HEK293 (cell line): ENCODE data around the gene PINLYP.

Experiments used
- CTCF ChIA-PET: fragments of 350-600 bp; formaldehyde crosslinking; extraction: SDS; loops from one replicate; lab custom pipeline; 2021; ENCODE audit warnings: antibody characterized with exemption; lab: Yijun Ruan, JAX
- POLR2A ChIA-PET: fragments of 300-600 bp; formaldehyde crosslinking; extraction: SDS; loops from one replicate; lab custom pipeline; 2020; ENCODE audit warnings: antibody characterized with exemption, inconsistent platforms; lab: Yijun Ruan, JAX
- H3K27ac ChIP-seq: fragments of 200-500 bp; sonication (Bioruptor generic); 2 replicates; pipeline ENCODE4 v1.5.1; 2014; ENCODE audit warnings: low read depth, low read length, control low read depth, inconsistent platforms; ENCODE audit errors: extremely low read depth
- H3K36me3 ChIP-seq, 2 experiments: fragments of 200-500 bp in 1 of 2; sonication (Bioruptor generic) in 1 of 2; 1 replicate in 1 of 2; 2 replicates in 1 of 2; pipeline ENCODE4 v1.5.1; 2014 to 2017; ENCODE audit warnings: inconsistent platforms in 2 of 2, low read length in 2 of 2; ENCODE audit not compliant: control insufficient read depth in 2 of 2, insufficient read depth in 1 of 2
- H3K4me1 ChIP-seq: fragments of 200-500 bp; sonication (Bioruptor generic); 2 replicates; pipeline ENCODE4 v1.5.1; 2014; ENCODE audit warnings: mild to moderate bottlenecking, low read length, inconsistent platforms; ENCODE audit not compliant: control insufficient read depth, insufficient read depth
- H3K4me3 ChIP-seq: 2 replicates; pipeline ENCODE4 v1.5.1; 2011; ENCODE audit warnings: low read depth, mild to moderate bottlenecking, control low read depth, low read length, moderate library complexity
- H3K9me3 ChIP-seq: fragments of 200-500 bp; sonication (Bioruptor generic); 2 replicates; pipeline ENCODE4 v1.5.1; 2014; ENCODE audit warnings: low read depth, low read length, inconsistent platforms; ENCODE audit not compliant: control insufficient read depth, insufficient read depth
- KLF1 ChIP-seq: fragments of 450-650 bp; formaldehyde crosslinking; IDR thresholded peaks from 2 replicates; pipeline ENCODE4 v1.5.1; 2016; ENCODE audit warnings: missing biosample characterization, missing genetic modification characterization
- ZNF114 ChIP-seq: fragments of 450-650 bp; formaldehyde crosslinking; IDR thresholded peaks from 2 replicates; pipeline ENCODE4 v1.5.0; 2017; ENCODE audit warnings: missing biosample characterization, missing genetic modification characterization
- ZNF132 ChIP-seq: fragments of 450-650 bp; formaldehyde crosslinking; IDR thresholded peaks from 2 replicates; pipeline ENCODE4 v1.5.1; 2017; ENCODE audit warnings: missing biosample characterization, missing genetic modification characterization, borderline replicate concordance
- ZNF19 ChIP-seq: fragments of 450-650 bp; formaldehyde crosslinking; IDR thresholded peaks from 2 replicates; pipeline ENCODE4; 2016; ENCODE audit warnings: missing biosample characterization, missing genetic modification characterization, low read depth
- ZNF202 ChIP-seq: fragments of 450-650 bp; formaldehyde crosslinking; IDR thresholded peaks from 2 replicates; pipeline ENCODE4 v1.5.1; 2016; ENCODE audit warnings: missing biosample characterization, missing genetic modification characterization, borderline replicate concordance
- ZNF24 ChIP-seq: fragments of 450-650 bp; formaldehyde crosslinking; IDR thresholded peaks from 2 replicates; pipeline ENCODE4 v1.5.1; 2016; ENCODE audit warnings: missing biosample characterization, missing genetic modification characterization
- ZNF664 ChIP-seq: fragments of 450-650 bp; formaldehyde crosslinking; IDR thresholded peaks from 2 replicates; pipeline ENCODE4 v1.5.1; 2016; ENCODE audit warnings: missing biosample characterization, missing genetic modification characterization
- ZNF768 ChIP-seq: fragments of 450-650 bp; formaldehyde crosslinking; IDR thresholded peaks from 2 replicates; pipeline ENCODE4 v1.5.1; 2018; ENCODE audit warnings: missing biosample characterization, mild to moderate bottlenecking, missing genetic modification characterization
- ZNF837 ChIP-seq: fragments of 450-650 bp; formaldehyde crosslinking; IDR thresholded peaks from 2 replicates; pipeline ENCODE4 v1.5.1; 2016; ENCODE audit warnings: missing biosample characterization, missing genetic modification characterization
- ZNF843 ChIP-seq: fragments of 450-650 bp; formaldehyde crosslinking; IDR thresholded peaks from 2 replicates; pipeline ENCODE4 v1.5.1; 2016; ENCODE audit warnings: missing biosample characterization, missing genetic modification characterization
- TF ChIP-seq, protein P1 (sequence below): fragments of 450-650 bp; formaldehyde crosslinking; IDR thresholded peaks from 2 replicates; pipeline ENCODE4 v1.5.1; 2016; ENCODE audit warnings: missing biosample characterization, missing genetic modification characterization
- TF ChIP-seq, protein P2 (sequence below): fragments of 450-650 bp; formaldehyde crosslinking; IDR thresholded peaks from 2 replicates; pipeline ENCODE4 v1.5.0; 2017; ENCODE audit warnings: missing biosample characterization, missing genetic modification characterization, borderline replicate concordance
- TF ChIP-seq, protein P3 (sequence below): fragments of 450-650 bp; formaldehyde crosslinking; IDR thresholded peaks from 2 replicates; pipeline ENCODE4 v1.5.1; 2017; ENCODE audit warnings: missing biosample characterization, missing genetic modification characterization
- TF ChIP-seq, protein P4 (sequence below): fragments of 450-650 bp; formaldehyde crosslinking; optimal IDR thresholded peaks from 2 replicates; pipeline ENCODE3; 2016; ENCODE audit warnings: missing biosample characterization, mild to moderate bottlenecking, missing genetic modification characterization
- TF ChIP-seq, protein P5 (sequence below): fragments of 450-650 bp; formaldehyde crosslinking; IDR thresholded peaks from 2 replicates; pipeline ENCODE4 v1.5.1; 2016; ENCODE audit warnings: missing biosample characterization, missing genetic modification characterization
- TF ChIP-seq, protein P6 (sequence below): sonication (generic); formaldehyde crosslinking; IDR thresholded peaks from 2 replicates; pipeline ENCODE4 v1.8.1; 2022; ENCODE audit warnings: mild to moderate bottlenecking, moderate library complexity, missing genetic modification reagents
- TF ChIP-seq, protein P7 (sequence below): fragments of 450-650 bp; formaldehyde crosslinking; IDR thresholded peaks from 2 replicates; pipeline ENCODE4 v1.5.1; 2016; ENCODE audit warnings: missing biosample characterization, missing genetic modification characterization

PINLYP gene

DNA sequence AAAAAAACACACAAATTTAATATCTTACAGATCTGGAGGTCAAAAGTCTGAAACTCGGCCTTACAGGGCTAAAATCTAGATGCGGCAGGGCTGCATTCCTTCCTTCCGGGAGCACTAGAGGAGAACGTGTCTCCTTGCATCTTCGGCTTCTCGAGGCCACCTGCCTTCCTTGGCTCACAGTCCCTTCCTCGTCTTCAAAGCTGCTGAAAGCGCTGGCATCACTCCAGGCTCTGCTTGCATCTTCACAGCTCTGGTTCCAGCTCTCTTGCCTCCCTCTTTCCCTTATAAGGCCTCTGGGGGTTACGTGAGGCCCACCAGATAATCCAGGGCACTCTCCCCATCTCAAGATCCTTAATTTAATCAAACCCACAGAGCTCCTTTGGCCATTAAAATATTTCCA is 10.8 kb upstream of the PINLYP start:
- TF ChIP-seq, protein P1, sequence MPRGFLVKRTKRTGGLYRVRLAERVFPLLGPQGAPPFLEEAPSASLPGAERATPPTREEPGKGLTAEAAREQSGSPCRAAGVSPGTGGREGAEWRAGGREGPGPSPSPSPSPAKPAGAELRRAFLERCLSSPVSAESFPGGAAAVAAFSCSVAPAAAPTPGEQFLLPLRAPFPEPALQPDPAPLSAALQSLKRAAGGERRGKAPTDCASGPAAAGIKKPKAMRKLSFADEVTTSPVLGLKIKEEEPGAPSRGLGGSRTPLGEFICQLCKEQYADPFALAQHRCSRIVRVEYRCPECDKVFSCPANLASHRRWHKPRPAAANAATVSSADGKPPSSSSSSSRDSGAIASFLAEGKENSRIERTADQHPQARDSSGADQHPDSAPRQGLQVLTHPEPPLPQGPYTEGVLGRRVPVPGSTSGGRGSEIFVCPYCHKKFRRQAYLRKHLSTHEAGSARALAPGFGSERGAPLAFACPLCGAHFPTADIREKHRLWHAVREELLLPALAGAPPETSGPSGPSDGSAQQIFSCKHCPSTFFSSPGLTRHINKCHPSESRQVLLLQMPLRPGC (tag by site-specific recombination), result no peak
- TF ChIP-seq, protein P2, sequence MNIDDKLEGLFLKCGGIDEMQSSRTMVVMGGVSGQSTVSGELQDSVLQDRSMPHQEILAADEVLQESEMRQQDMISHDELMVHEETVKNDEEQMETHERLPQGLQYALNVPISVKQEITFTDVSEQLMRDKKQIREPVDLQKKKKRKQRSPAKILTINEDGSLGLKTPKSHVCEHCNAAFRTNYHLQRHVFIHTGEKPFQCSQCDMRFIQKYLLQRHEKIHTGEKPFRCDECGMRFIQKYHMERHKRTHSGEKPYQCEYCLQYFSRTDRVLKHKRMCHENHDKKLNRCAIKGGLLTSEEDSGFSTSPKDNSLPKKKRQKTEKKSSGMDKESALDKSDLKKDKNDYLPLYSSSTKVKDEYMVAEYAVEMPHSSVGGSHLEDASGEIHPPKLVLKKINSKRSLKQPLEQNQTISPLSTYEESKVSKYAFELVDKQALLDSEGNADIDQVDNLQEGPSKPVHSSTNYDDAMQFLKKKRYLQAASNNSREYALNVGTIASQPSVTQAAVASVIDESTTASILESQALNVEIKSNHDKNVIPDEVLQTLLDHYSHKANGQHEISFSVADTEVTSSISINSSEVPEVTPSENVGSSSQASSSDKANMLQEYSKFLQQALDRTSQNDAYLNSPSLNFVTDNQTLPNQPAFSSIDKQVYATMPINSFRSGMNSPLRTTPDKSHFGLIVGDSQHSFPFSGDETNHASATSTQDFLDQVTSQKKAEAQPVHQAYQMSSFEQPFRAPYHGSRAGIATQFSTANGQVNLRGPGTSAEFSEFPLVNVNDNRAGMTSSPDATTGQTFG (tag by site-specific recombination), result no peak
- TF ChIP-seq KLF1 (tag by site-specific recombination), result no peak
- no peak for TF ChIP-seq ZNF202 (tag by site-specific recombination)
- H3K4me1 ChIP-seq, result peaks cover 2% of the 10 kb centered on the region; the same call in 1 of the 2 replicates
- no peak overlapping the region for H3K27ac ChIP-seq
- H3K9me3 ChIP-seq, result no peaks in the 10 kb centered on the region; the same call in 1 of the 2 replicates
- POLR2A ChIA-PET, result interaction anchor here (0.6 to 3.2 kb wide), 2 partner anchors 31 to 596 kb away, joined by 3 to 10 read pairs; partner anchors contain the start of genes IRGQ and ZNF576
- H3K36me3 ChIP-seq, result peaks cover 42 to 83% of the 10 kb centered on the region in 2 experiments
- CTCF ChIA-PET, result interaction anchor here (0.6 to 12.5 kb wide), 5 partner anchors 9 to 118 kb away, joined by 3 to 167 read pairs (median 9); partner anchors contain the start of genes IRGQ and ZNF576
- H3K4me3 ChIP-seq, result no peak overlapping the region

DNA sequence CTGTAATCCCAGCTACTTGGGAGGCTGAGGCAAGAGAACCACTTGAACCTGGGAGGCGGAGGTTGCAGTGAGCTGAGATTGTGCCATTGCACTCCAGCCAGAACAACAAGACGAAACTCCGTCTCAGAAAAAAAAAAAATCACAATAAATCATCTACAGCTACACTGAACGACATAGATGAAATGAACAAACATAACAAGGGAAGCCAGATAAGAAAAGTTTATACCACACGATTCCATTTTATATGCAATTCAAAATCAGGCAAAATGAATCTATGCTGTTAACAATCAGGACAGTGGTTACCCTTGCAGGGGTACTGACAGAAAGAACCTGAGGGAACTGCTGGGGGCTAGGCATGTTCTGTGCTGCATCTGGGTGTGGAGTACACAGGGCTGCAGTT is 5.9 kb upstream of the PINLYP start:
- POLR2A ChIA-PET, result interaction anchor here (0.7 to 1.6 kb wide), 3 partner anchors 14 to 1707 kb away, joined by 3 to 4 read pairs (median 4); no protein-coding TSS in a partner anchor
- TF ChIP-seq ZNF768 (tag by site-specific recombination), result no peak
- TF ChIP-seq, protein P3, sequence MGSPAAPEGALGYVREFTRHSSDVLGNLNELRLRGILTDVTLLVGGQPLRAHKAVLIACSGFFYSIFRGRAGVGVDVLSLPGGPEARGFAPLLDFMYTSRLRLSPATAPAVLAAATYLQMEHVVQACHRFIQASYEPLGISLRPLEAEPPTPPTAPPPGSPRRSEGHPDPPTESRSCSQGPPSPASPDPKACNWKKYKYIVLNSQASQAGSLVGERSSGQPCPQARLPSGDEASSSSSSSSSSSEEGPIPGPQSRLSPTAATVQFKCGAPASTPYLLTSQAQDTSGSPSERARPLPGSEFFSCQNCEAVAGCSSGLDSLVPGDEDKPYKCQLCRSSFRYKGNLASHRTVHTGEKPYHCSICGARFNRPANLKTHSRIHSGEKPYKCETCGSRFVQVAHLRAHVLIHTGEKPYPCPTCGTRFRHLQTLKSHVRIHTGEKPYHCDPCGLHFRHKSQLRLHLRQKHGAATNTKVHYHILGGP, result no peak
- TF ChIP-seq, protein P4, sequence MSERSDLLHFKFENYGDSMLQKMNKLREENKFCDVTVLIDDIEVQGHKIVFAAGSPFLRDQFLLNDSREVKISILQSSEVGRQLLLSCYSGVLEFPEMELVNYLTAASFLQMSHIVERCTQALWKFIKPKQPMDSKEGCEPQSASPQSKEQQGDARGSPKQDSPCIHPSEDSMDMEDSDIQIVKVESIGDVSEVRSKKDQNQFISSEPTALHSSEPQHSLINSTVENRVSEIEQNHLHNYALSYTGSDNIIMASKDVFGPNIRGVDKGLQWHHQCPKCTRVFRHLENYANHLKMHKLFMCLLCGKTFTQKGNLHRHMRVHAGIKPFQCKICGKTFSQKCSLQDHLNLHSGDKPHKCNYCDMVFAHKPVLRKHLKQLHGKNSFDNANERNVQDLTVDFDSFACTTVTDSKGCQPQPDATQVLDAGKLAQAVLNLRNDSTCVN (tag by site-specific recombination), result peak; percentile 13
- TF ChIP-seq, protein P5, sequence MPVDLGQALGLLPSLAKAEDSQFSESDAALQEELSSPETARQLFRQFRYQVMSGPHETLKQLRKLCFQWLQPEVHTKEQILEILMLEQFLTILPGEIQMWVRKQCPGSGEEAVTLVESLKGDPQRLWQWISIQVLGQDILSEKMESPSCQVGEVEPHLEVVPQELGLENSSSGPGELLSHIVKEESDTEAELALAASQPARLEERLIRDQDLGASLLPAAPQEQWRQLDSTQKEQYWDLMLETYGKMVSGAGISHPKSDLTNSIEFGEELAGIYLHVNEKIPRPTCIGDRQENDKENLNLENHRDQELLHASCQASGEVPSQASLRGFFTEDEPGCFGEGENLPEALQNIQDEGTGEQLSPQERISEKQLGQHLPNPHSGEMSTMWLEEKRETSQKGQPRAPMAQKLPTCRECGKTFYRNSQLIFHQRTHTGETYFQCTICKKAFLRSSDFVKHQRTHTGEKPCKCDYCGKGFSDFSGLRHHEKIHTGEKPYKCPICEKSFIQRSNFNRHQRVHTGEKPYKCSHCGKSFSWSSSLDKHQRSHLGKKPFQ (tag by site-specific recombination), result no peak
- no peak overlapping the region for H3K4me3 ChIP-seq
- CTCF ChIA-PET, result interaction anchor here (0.6 to 12.5 kb wide), 4 partner anchors 8 to 198 kb away, joined by 3 to 167 read pairs (median 4); no protein-coding TSS in a partner anchor
- H3K9me3 ChIP-seq, result no peaks in the 10 kb centered on the region; the same call in 1 of the 2 replicates
- peaks cover 33% of the 10 kb centered on the region for H3K4me1 ChIP-seq
- H3K27ac ChIP-seq, result no peak overlapping the region
- H3K36me3 ChIP-seq, result peaks cover 28 to 78% of the 10 kb centered on the region in 2 experiments

DNA sequence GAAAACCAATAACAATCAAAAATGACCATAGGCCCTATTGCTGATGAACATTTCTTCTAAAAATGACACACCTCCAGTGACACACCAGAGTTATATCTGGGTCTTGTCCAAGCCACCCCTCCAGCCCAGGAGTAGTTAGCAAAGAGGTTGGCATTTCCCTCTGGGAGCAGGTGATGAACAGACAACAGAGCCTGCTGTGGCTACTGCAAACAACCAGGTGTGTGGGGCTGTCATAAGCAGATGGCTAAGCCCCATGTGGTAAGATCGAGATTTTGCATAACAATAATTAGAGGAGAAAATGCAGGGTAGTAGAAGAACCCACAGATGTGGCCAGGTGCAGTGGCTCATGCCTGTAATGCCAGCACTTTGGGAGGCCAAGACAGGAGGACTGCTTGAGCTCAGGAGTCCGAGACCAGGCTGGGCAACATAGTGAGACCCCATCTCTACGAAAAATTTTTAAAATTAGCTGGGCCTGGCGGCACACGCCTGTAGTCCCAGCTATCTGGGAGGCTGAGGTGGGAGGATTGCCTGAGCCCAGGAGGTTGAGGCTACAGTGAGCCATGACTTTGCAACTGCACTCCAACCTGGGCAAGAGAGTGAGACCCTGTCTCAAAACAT is 5.3 kb upstream of the PINLYP start:
- CTCF ChIA-PET, result interaction anchor here (0.6 to 12.5 kb wide), 5 partner anchors 8 to 197 kb away, joined by 3 to 167 read pairs (median 4); no protein-coding TSS in a partner anchor
- H3K27ac ChIP-seq, result no peak overlapping the region
- H3K4me3 ChIP-seq, result no peak overlapping the region
- POLR2A ChIA-PET, result interaction anchor here (1.4 to 2.4 kb wide), 3 partner anchors 15 to 98 kb away, joined by 4 to 17 read pairs (median 6); partner anchors contain the start of genes IRGQ and ZNF576
- no peaks in the 10 kb centered on the region; the same call in 1 of the 2 replicates for H3K9me3 ChIP-seq
- peaks cover 25 to 74% of the 10 kb centered on the region in 2 experiments for H3K36me3 ChIP-seq
- peaks cover 37% of the 10 kb centered on the region for H3K4me1 ChIP-seq
- no peak for TF ChIP-seq ZNF24
- no peak for TF ChIP-seq ZNF19 (tag by site-specific recombination)
- TF ChIP-seq, protein P6, sequence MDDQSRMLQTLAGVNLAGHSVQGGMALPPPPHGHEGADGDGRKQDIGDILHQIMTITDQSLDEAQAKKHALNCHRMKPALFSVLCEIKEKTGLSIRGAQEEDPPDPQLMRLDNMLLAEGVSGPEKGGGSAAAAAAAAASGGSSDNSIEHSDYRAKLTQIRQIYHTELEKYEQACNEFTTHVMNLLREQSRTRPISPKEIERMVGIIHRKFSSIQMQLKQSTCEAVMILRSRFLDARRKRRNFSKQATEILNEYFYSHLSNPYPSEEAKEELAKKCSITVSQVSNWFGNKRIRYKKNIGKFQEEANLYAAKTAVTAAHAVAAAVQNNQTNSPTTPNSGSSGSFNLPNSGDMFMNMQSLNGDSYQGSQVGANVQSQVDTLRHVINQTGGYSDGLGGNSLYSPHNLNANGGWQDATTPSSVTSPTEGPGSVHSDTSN (CRISPR knock-in tag), result no peak
- no peak for TF ChIP-seq ZNF132 (tag by site-specific recombination)
- TF ChIP-seq ZNF837, result no peak
- TF ChIP-seq ZNF843 (tag by site-specific recombination), result no peak
- TF ChIP-seq ZNF114 (tag by site-specific recombination), result no peak
- no peak for TF ChIP-seq ZNF664
- TF ChIP-seq, protein P7, sequence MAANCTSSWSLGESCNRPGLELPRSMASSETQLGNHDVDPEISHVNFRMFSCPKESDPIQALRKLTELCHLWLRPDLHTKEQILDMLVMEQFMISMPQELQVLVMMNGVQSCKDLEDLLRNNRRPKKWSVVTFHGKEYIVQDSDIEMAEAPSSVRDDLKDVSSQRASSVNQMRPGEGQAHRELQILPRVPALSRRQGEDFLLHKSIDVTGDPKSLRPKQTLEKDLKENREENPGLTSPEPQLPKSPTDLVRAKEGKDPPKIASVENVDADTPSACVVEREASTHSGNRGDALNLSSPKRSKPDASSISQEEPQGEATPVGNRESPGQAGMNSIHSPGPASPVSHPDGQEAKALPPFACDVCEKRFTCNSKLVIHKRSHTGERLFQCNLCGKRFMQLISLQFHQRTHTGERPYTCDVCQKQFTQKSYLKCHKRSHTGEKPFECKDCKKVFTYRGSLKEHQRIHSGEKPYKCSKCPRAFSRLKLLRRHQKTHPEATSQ (tag by site-specific recombination), result 0 out of 2 replicates have a peak, but pooled peaks have one; percentile 31
